Measurements from ENCODE around the gene GIMAP2.
"Not testable (repeated sequence)": the region's sequence is repeated elsewhere in the genome, so short reads cannot be mapped to it uniquely, and the experiment has no call there.

The GIMAP2 gene

GRCh38 chr7:150676276-150676675 is 9.2 kb upstream of the GIMAP2 start:
- DNase-seq (ENCODE audit: low read depth in 1 of 2, low spot score in 1 of 2) = not testable (repeated sequence)

GRCh38 chr7:150676854-150677253 is 8.7 kb upstream of the GIMAP2 start:
- not testable (repeated sequence) for DNase-seq (ENCODE audit: low read depth in 1 of 2, low spot score in 1 of 2)

GRCh38 chr7:150678601-150679000 is 6.9 kb upstream of the GIMAP2 start:
- DNase-seq (ENCODE audit: low read depth in 1 of 2, low spot score in 1 of 2) = not testable (repeated sequence)

GRCh38 chr7:150680364-150680763 is 5.1 kb upstream of the GIMAP2 start:
- not testable (repeated sequence) for DNase-seq (ENCODE audit: low read depth in 1 of 2, low spot score in 1 of 2)

GRCh38 chr7:150686030-150686631 is 625 bp downstream of the GIMAP2 start:
- no peak for DNase-seq (ENCODE audit: low read depth in 1 of 2, low spot score in 1 of 2)

- DNase-seq (ENCODE audit: low read depth in 1 of 2, low spot score in 1 of 2) = no peak
Measured at GRCh38 chr7:150688630-150689029, 3.1 kb downstream of the GIMAP2 start.

- no peak for DNase-seq (ENCODE audit: low read depth in 1 of 2, low spot score in 1 of 2)
Measured at GRCh38 chr7:150695654-150696053, 10.1 kb downstream of the GIMAP2 start.

- DNase-seq (ENCODE audit: low read depth in 1 of 2, low spot score in 1 of 2) = no peak
Measured at GRCh38 chr7:150703209-150703608, 17.7 kb downstream of the GIMAP2 start.

- no peak for DNase-seq (ENCODE audit: low read depth in 1 of 2, low spot score in 1 of 2)
Measured at GRCh38 chr7:150715293-150715692, 29.8 kb downstream of the GIMAP2 start.

- DNase-seq (ENCODE audit: low read depth in 1 of 2, low spot score in 1 of 2) = no peak
Measured at GRCh38 chr7:150715738-150716137, 30.2 kb downstream of the GIMAP2 start.

- peak in 1 of 2 donors; percentile 41 for DNase-seq (ENCODE audit: low read depth in 1 of 2, low spot score in 1 of 2)
Measured at GRCh38 chr7:150716368-150716767, 30.9 kb downstream of the GIMAP2 start, which contains the start of gene GIMAP1. GIMAP1 (plus strand) TSS chr7:150716613; CDS start chr7:150719048, 2,435 bp downstream.

- no peak for DNase-seq (ENCODE audit: low read depth in 1 of 2, low spot score in 1 of 2)
Measured at GRCh38 chr7:150716939-150717338, 31.4 kb downstream of the GIMAP2 start.

- DNase-seq (ENCODE audit: low read depth in 1 of 2, low spot score in 1 of 2) = no peak
Measured at GRCh38 chr7:150717814-150718420, 32.4 kb downstream of the GIMAP2 start.

- DNase-seq (ENCODE audit: low read depth in 1 of 2, low spot score in 1 of 2) = no peak
Measured at GRCh38 chr7:150719436-150719835, 33.9 kb downstream of the GIMAP2 start.

GRCh38 chr7:150719960-150720891 is 34.7 kb downstream of the GIMAP2 start:
- DNase-seq (ENCODE audit: low read depth in 1 of 2, low spot score in 1 of 2) = no peak

GRCh38 chr7:150721970-150722373 is 36.5 kb downstream of the GIMAP2 start:
- no peak for DNase-seq (ENCODE audit: low read depth in 1 of 2, low spot score in 1 of 2)

GRCh38 chr7:150722431-150722931 is 37.0 kb downstream of the GIMAP2 start:
- DNase-seq (ENCODE audit: low read depth in 1 of 2, low spot score in 1 of 2) = no peak

- DNase-seq (ENCODE audit: low read depth in 1 of 2, low spot score in 1 of 2) = no peak
Measured at GRCh38 chr7:150723467-150723866, 38.0 kb downstream of the GIMAP2 start.

GRCh38 chr7:150727381-150727780 is 41.9 kb downstream of the GIMAP2 start:
- no peak for DNase-seq (ENCODE audit: low read depth in 1 of 2, low spot score in 1 of 2)

GRCh38 chr7:150728011-150728410 is 42.5 kb downstream of the GIMAP2 start:
- DNase-seq (ENCODE audit: low read depth in 1 of 2, low spot score in 1 of 2) = no peak

- no peak for DNase-seq (ENCODE audit: low read depth in 1 of 2, low spot score in 1 of 2)
Measured at GRCh38 chr7:150728609-150729008, 43.1 kb downstream of the GIMAP2 start.

GRCh38 chr7:150731916-150732315 is 46.4 kb downstream of the GIMAP2 start:
- DNase-seq (ENCODE audit: low read depth in 1 of 2, low spot score in 1 of 2) = no peak
